ENCODE data around the gene PEX14. TPM values are rescaled to one million over a fixed set of nuclear protein-coding genes. Genes with fewer than 3 reads are reported as not detected.

The PEX14 gene
- polyA plus RNA-seq, 1 donor from 2014 or later = 13.5 TPM

DNA sequence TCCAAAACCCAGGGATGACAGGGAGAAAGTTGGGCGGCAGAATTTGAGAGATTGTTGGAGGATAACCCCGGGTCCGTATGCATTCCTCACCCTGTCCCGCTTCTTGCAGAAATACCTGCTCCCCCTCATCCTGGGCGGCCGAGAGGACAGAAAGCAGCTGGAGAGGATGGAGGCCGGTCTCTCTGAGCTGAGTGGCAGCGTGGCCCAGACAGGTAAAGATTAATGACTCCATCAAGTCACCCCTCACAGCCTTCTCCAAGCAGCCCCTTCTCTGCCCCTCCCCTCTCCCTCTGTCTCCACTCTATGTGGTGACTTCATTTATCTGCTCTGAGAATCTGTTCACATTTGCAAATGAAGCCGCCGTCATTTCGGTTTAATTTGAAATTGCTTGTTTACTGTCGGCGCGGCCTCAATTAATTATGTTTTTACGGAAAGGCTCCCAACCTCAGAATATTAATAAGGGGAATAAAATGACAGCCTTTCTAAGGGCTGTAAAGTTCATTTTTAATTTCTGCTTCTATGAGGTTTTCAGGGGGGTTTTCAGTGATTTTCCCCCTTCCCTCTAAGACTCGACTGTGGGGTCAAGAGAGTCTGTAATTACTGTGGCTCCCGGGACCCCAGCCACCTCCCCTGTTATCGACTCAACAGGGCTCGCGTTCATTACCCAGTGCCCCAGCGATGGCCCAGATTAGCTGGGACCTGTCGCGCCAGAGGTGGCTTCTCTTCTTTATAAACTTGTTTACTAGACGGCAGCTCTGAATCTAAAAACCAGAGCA is 148.3 kb downstream of the PEX14 start:
- Histone ChIP-seq H2AFZ (ENCODE audit: low read depth, low read length) (no peak overlapping the region), H3K4me2 (ENCODE audit: low read length) (no peak overlapping the region), H3K9ac (ENCODE audit: low read length) (no peak overlapping the region), H3K9me2 (ENCODE audit: insufficient read depth, low read length) (no peaks in the 10 kb centered on the region), H4K20me1 (ENCODE audit: insufficient read depth) (no peaks in the 10 kb centered on the region), H3K27ac (ENCODE audit: low read length) (no peak overlapping the region), H3F3A (ENCODE audit: insufficient read depth, low read length, poor library complexity, severe bottlenecking) (no peaks in the 10 kb centered on the region), H3K9me3 (ENCODE audit: low read length) (no peaks in the 10 kb centered on the region), H3K27me3 (ENCODE audit: insufficient read depth, low read depth, low read length) (no peaks in the 10 kb centered on the region), H3K36me3 (ENCODE audit: insufficient read depth, low read length) (no peaks in the 10 kb centered on the region), H3K79me2 (replicated peaks; ENCODE audit: insufficient read depth, low read length) (no peaks in the 10 kb centered on the region), H3K4me3 (ENCODE audit: low read length) (no peak overlapping the region)
- TF ChIP-seq EP300 (conservative IDR thresholded peaks at IDR 0.05; ENCODE audit: poor library complexity, severe bottlenecking) (no peak), RAD21 (conservative IDR thresholded peaks at IDR 0.05) (no peak), TAF1 (IDR thresholded peaks at IDR 0.05; ENCODE audit: low read depth) (no peak), POLR2AphosphoS5 (IDR thresholded peaks at IDR 0.05) (no peak), MXI1 (conservative IDR thresholded peaks at IDR 0.05; ENCODE audit: poor library complexity, severe bottlenecking) (no peak), EZH2 (IDR thresholded peaks at IDR 0.05; ENCODE audit: borderline replicate concordance, insufficient read depth, low read length, poor library complexity, severe bottlenecking) (no peak), SMC3 (conservative IDR thresholded peaks at IDR 0.05; ENCODE audit: poor library complexity) (no peak)
- TF ChIP-seq, protein P1, sequence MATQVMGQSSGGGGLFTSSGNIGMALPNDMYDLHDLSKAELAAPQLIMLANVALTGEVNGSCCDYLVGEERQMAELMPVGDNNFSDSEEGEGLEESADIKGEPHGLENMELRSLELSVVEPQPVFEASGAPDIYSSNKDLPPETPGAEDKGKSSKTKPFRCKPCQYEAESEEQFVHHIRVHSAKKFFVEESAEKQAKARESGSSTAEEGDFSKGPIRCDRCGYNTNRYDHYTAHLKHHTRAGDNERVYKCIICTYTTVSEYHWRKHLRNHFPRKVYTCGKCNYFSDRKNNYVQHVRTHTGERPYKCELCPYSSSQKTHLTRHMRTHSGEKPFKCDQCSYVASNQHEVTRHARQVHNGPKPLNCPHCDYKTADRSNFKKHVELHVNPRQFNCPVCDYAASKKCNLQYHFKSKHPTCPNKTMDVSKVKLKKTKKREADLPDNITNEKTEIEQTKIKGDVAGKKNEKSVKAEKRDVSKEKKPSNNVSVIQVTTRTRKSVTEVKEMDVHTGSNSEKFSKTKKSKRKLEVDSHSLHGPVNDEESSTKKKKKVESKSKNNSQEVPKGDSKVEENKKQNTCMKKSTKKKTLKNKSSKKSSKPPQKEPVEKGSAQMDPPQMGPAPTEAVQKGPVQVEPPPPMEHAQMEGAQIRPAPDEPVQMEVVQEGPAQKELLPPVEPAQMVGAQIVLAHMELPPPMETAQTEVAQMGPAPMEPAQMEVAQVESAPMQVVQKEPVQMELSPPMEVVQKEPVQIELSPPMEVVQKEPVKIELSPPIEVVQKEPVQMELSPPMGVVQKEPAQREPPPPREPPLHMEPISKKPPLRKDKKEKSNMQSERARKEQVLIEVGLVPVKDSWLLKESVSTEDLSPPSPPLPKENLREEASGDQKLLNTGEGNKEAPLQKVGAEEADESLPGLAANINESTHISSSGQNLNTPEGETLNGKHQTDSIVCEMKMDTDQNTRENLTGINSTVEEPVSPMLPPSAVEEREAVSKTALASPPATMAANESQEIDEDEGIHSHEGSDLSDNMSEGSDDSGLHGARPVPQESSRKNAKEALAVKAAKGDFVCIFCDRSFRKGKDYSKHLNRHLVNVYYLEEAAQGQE (IDR thresholded peaks at IDR 0.05; ENCODE audit: borderline replicate concordance) = no peak
- TF ChIP-seq, protein P2, sequence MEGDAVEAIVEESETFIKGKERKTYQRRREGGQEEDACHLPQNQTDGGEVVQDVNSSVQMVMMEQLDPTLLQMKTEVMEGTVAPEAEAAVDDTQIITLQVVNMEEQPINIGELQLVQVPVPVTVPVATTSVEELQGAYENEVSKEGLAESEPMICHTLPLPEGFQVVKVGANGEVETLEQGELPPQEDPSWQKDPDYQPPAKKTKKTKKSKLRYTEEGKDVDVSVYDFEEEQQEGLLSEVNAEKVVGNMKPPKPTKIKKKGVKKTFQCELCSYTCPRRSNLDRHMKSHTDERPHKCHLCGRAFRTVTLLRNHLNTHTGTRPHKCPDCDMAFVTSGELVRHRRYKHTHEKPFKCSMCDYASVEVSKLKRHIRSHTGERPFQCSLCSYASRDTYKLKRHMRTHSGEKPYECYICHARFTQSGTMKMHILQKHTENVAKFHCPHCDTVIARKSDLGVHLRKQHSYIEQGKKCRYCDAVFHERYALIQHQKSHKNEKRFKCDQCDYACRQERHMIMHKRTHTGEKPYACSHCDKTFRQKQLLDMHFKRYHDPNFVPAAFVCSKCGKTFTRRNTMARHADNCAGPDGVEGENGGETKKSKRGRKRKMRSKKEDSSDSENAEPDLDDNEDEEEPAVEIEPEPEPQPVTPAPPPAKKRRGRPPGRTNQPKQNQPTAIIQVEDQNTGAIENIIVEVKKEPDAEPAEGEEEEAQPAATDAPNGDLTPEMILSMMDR (IDR thresholded peaks at IDR 0.05; ENCODE audit: poor library complexity, severe bottlenecking) = no peak

DNA sequence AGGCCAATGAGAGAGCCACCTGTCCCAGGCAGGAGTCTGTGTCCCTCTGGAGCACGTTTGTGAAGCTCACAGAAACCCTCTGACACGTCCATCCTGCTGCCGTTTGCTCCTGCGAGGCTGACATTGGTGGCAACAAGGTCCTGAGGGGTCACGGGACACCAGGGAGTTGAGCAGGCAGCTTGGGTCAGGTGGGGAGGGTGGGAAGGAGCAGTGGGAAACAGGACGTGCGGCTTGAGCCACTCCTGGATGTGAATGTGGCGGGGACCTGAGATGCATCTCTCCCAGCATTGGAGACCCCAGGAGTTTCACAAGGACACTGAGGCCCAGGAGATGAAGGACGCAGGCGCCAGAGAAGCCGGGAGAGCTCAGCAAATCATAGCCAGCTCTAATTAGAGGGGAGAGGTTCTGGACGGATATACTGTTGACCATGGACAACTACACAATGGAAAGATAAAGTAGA is 149.0 kb downstream of the PEX14 start:
- Histone ChIP-seq H3K4me3 (ENCODE audit: low read length) (no peak overlapping the region), H3K27me3 (ENCODE audit: insufficient read depth, low read depth, low read length) (no peaks in the 10 kb centered on the region), H3K27ac (ENCODE audit: low read length) (no peak overlapping the region), H3F3A (ENCODE audit: insufficient read depth, low read length, poor library complexity, severe bottlenecking) (no peaks in the 10 kb centered on the region), H3K9me2 (ENCODE audit: insufficient read depth, low read length) (no peaks in the 10 kb centered on the region), H3K4me2 (ENCODE audit: low read length) (no peak overlapping the region), H4K20me1 (ENCODE audit: insufficient read depth) (no peaks in the 10 kb centered on the region), H3K36me3 (ENCODE audit: insufficient read depth, low read length) (no peaks in the 10 kb centered on the region), H3K79me2 (replicated peaks; ENCODE audit: insufficient read depth, low read length) (no peaks in the 10 kb centered on the region), H3K9me3 (ENCODE audit: low read length) (no peaks in the 10 kb centered on the region), H2AFZ (ENCODE audit: low read depth, low read length) (no peak overlapping the region), H3K9ac (ENCODE audit: low read length) (no peak overlapping the region)
- TF ChIP-seq, protein P2 (IDR thresholded peaks at IDR 0.05; ENCODE audit: poor library complexity, severe bottlenecking) = no peak
- TF ChIP-seq RAD21 (conservative IDR thresholded peaks at IDR 0.05) (no peak), POLR2AphosphoS5 (IDR thresholded peaks at IDR 0.05) (no peak), EP300 (conservative IDR thresholded peaks at IDR 0.05; ENCODE audit: poor library complexity, severe bottlenecking) (no peak), TAF1 (IDR thresholded peaks at IDR 0.05; ENCODE audit: low read depth) (no peak), EZH2 (IDR thresholded peaks at IDR 0.05; ENCODE audit: borderline replicate concordance, insufficient read depth, low read length, poor library complexity, severe bottlenecking) (no peak), MXI1 (conservative IDR thresholded peaks at IDR 0.05; ENCODE audit: poor library complexity, severe bottlenecking) (no peak), SMC3 (conservative IDR thresholded peaks at IDR 0.05; ENCODE audit: poor library complexity) (no peak)
- TF ChIP-seq, protein P1 (IDR thresholded peaks at IDR 0.05; ENCODE audit: borderline replicate concordance) = no peak
